GM21576 (cell line): ENCODE data around the gene FGF11.
"Not testable (repeated sequence)": the region's sequence is repeated elsewhere in the genome, so short reads cannot be mapped to it uniquely, and the experiment has no call there.

Experiments used
- ATAC-seq: cut with Tn5 transposase; IDR thresholded peaks from one replicate; pipeline ENCODE4 v1.9.1; 2021; ENCODE audit warnings: mild to moderate bottlenecking, moderate library complexity; ENCODE audit not compliant: unreplicated experiment

The FGF11 gene

DNA sequence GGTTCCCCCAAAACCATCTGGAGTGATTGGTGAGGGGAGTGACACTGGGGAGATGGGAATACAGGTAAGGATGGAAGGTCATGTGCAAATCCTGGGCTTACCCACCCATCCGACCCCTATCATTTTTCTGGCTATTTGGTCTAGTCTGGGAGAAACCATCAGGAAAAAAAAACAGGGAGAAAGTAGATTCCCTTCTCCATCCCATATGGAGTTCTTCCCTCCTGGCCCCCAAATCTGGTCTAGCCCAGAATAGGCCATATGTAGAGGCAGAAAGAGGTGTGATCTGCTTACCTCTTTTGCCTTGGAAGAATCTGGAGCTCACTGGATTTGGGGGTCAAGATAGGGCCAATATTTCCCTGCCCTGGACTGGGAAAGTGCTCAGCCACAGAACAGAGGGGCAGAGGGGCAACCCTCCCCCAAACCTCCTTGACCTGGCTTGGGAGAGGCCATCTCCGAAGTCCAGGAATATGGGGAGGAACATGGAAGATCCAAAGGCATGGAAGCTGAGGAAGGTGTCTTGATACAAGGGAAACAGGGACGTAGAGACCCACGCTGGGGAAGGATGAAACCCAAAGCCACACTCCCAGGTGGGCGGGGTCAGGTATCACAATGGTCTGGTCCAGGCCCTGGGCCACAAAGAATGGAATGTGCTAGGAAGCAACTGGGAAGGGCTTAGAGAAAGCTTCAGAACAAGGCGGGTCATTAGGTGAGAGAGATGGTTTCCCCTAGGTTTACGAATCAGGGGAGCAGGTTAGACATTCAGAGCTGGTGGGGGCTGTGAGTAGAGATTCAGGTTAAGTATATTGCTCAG is 21.7 kb downstream of the FGF11 start:
- ATAC-seq = no peak

- no peak for ATAC-seq
These were observed 23.4 kb downstream of the FGF11 start for GRCh38 chr17:7462474-7463371.

DNA sequence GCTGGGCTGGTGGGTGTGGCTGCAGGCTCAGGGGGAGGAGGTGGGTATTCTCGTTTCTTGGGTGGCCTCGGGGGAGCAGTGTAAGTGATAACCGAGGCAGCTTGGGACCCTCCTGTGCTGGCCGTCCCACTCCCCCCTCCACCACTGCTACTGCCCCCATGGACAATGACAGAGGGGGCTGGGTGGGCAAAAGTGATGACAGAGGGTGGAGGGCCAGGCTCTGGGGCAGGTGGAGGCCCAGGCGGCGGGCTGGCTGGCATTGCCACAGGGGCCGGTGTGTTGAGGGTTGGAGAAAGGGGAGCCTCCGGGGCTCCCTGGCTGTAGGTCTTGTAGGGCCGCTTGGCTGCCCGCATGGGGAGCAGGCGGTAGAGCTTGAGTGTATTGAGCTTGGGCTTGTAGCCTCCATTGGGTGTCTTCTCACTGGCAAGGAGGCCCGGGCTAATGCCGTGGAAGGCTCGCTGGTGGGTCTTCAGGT is 24.1 kb downstream of the FGF11 start:
- ATAC-seq = no peak

DNA sequence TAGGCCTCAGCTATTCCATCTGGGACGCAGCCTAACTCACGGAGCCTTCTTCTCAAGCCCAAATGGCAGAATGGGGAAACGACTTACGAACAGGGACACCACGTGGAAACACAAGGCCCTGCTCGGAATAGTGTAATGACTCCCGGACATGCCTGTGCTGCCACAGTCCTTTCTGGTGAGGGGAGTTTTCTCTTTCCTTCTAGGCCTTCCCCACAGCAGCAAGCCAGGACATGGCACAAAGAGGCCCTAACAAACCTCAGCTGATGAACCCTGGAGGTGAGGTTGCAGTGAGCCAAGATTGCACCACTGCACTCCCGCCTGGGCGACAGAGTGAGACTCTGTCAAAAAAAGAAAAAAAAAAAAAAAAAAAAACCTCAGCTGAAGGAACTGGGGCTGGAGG is 24.8 kb downstream of the FGF11 start:
- no peak for ATAC-seq

DNA sequence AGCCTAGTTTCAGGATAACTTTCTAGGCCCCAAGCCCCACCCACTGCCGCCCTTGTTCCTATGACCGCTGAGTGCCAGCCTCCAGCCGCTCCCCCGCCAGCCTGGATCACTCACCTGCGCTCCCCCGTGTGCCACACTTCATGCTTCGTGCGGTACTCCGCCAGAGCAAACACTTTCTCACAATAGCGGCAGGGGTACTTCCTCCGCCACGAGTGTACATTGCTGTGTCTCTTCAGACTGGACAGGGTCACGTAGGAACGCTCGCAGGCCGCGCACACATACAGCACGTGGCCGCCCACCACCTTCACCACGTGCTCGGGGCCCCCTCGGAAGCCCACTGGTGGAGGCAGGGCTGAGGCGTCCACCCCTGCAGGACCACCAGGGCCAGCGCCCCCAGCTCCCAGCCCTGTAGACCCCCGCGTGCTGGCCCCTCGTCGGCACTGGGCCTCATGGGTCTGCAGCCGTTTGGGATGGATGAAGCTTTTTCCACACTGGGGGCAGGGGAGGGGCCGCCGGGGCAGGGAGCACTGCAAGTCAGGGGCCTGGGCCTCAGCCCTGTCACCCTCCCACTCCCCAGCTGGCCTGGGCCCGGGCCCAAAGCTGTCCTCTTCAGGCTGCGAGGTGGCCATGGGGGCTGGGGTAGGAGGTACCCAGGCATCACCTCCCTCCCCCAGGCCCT is 26.4 kb downstream of the FGF11 start:
- ATAC-seq = no peak

GRCh38 chr17:7466318-7466638 is 27.0 kb downstream of the FGF11 start:
- ATAC-seq = no peak

DNA sequence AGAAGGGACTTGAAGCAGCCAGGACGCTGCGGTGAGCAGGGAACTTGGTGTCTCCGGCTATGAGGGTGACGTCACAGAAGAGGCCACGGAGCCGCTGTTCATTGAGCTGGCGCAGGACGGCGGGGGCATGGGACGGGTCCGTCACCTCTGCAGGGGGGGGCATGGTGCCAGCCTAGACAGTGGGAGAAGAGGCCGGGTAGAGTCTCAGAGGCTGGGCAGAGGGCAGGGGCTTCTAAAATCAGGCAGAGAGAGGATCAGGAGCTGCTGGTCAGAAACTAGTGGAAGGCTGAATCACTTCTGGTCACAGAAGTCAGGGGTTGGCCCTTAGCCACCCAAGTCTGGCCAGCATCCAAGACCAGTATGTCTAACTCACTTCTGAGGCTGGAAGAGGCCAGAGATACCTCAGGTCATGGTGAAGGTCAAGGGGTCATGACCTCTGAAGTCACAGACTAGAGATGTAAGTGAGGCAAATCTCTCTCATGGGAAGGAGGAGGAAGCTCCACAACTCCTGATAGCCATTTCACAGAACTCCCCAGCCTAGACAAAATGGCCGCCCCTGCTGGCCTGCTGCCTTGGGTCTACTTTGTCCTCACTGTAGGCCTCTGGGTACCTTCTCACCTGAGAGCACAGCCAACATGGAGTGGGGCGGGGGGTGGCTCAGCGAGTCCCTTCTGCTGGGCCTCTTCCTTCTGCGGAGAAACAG is 27.5 kb downstream of the FGF11 start:
- ATAC-seq = no peak

- ATAC-seq = no peak
These were observed 28.2 kb downstream of the FGF11 start for GRCh38 chr17:7467498-7467897.

DNA sequence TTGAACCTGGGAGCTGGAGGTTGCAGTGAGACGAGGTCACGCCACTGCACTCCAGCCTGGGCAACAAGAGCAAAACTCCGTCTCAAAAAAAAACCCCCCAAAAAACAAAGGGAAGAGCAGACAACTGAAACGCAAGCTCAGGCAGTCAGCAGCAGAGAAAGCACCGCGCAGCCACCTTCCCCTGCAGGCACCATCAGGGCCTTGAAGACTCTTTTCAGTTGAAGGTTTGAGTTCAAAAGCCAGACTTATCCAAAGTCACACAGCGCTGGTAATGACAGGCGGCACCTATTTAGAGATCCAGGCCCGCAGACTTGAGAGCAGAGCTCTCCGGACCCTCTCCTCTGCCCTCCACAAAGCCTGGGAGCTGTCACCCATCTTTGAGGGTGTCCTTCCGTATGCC is 29.0 kb downstream of the FGF11 start:
- no peak for ATAC-seq

DNA sequence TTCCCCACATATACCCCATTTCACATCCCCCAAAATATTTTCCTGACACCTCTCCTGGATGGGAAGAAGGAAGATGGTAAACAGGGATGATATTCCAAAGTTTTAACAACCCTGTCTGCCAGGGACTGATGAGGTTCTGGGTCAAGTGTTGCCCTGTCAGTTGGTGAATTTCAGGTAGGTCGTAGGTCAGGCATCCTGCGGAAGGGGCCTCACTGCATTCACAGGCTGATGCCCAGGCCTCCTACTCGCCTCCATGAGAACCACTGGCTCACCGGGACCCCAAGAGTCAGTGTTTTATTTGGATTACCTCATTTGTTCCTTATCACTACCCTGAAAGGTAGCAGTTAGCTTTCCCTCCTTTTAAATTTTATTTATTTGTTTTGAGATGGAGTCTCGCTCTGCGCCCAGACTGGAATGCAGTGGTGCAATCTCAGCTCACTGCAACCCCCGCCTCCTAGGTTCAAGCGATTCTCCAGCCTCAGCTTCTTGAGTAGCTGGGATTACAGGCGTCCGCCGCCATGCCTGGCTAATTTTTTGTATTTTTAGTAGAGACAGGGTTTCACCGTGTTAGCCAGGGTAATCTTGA is 29.6 kb downstream of the FGF11 start:
- no peak for ATAC-seq

GRCh38 chr17:7469843-7470242 is 30.5 kb downstream of the FGF11 start:
- ATAC-seq = not testable (repeated sequence)

- ATAC-seq = not testable (repeated sequence)
These were observed 31.2 kb downstream of the FGF11 start for GRCh38 chr17:7470457-7470973.

GRCh38 chr17:7471729-7472128 is 32.4 kb downstream of the FGF11 start:
- ATAC-seq = no peak

DNA sequence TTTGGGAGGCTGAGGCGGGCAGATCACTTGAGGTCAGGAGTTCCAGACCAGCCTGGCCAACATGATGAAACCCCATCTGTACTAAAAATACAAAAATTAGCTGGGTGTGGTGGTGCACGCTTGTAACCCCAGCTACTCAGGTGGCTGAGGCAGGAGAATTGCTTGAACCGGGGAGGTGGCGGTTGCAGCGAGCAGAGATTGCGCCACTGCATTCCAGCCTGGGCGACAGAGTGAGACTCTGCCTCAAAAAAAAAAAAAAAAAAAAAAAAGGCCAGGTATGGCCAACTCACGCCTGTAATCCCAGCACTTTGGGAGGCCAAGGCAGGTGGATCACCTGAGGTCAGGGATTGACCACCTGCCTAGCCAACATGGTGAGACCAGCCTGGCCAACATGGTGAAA is 35.5 kb downstream of the FGF11 start:
- not testable (repeated sequence) for ATAC-seq

- ATAC-seq = no peak
These were observed 36.6 kb downstream of the FGF11 start for GRCh38 chr17:7475764-7476422.

- no peak for ATAC-seq
These were observed 37.2 kb downstream of the FGF11 start for GRCh38 chr17:7476494-7476893.

GRCh38 chr17:7476951-7477350 is 37.6 kb downstream of the FGF11 start:
- ATAC-seq = no peak

DNA sequence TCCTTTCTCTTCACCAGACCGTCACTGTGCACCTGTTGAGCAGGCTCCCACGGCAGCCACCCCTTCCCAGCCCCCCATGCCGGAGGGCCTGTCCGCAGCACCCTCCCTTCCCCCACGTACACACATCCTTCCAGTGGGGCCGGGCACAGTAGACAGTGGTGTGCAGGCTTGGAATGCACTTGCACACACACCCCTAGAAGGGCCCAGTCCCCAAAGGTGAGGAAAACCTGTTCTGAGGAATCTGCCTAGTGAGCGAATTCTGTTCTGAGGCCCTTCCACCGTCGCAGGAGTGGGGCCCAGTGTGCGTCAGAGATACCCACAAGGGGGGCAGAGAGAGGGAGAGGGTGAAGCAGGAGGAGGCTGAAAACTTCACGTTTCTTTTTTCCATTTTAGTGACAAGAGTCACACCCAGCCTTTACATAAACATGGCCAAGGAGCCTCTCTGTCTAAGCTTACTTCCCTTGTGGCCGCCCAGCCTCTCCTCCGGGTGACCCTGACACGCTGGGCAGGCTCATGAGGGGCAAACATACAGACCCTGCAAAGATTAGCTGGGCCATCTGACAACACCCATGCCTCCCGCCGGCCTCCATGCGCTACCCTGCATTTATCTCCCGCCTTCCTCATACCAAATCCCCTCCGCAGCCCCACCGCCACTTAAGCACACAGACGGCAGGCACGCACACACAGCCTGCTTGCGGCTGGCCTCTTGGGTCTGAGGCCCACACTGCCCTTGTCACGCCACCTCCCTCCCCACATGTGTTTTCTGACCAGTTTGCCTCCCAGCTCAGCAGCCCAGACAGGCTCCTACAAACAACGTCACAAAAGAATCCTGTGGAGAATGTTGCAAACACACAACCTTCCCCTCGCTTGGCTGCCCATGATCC is 38.3 kb downstream of the FGF11 start:
- no peak for ATAC-seq
